Muscle of arm (tissue), 12 donors: ENCODE results near the gene S100A3. TPM values are rescaled to one million over a fixed set of nuclear protein-coding genes. Genes with fewer than 3 reads are reported as not detected.

Experiments
- DNase-seq: peaks from one replicate; pipeline ENCODE4 v3.0.0-alpha.2; 2013
- polyA plus RNA-seq, 12 donors: library from polyadenylated mRNA; unstranded; fragments of 120-200 nt; gene quantifications; one replicate each; pipeline ENCODE4 v1.2.1, GENCODE V29; 2013; ENCODE audit not compliant: insufficient read length in 12 of 12

S100A3 gene
- polyA plus RNA-seq, 12 donors: 0.35 to 3.5 (median 1.00) TPM; not detected in 2

DNA sequence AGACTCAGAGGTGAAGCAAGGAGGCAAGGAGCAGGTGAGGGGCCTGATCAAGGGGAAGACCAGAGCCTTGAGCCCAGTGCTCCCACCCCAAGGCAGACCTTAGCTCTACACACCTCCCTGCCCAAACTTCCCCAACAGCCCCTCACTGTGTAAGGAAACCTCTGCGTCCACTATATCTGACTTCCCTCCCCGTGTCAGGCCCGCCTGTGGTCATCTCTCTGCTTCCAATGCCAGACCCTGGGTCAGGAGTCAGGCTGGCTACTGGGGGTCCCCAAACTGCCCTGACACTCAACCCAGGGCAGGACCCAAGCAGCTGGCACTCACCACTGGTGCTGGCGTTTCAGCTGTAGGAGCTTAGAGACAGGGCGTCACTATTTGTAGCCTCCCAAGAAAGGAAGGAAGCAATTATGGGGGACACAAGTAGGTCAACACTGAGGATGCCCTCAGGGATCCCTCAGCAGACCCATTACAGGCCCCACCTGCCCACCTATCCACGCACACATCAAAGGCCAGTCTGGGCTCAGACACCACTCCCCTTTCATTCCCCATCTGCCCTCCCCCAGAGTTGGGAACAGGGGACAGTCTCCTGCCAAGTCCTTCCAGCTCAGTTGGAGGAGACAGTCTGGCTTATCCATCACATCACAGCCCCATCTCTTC lies 811 bp upstream of the S100A3 start:
- no peak for DNase-seq

DNA sequence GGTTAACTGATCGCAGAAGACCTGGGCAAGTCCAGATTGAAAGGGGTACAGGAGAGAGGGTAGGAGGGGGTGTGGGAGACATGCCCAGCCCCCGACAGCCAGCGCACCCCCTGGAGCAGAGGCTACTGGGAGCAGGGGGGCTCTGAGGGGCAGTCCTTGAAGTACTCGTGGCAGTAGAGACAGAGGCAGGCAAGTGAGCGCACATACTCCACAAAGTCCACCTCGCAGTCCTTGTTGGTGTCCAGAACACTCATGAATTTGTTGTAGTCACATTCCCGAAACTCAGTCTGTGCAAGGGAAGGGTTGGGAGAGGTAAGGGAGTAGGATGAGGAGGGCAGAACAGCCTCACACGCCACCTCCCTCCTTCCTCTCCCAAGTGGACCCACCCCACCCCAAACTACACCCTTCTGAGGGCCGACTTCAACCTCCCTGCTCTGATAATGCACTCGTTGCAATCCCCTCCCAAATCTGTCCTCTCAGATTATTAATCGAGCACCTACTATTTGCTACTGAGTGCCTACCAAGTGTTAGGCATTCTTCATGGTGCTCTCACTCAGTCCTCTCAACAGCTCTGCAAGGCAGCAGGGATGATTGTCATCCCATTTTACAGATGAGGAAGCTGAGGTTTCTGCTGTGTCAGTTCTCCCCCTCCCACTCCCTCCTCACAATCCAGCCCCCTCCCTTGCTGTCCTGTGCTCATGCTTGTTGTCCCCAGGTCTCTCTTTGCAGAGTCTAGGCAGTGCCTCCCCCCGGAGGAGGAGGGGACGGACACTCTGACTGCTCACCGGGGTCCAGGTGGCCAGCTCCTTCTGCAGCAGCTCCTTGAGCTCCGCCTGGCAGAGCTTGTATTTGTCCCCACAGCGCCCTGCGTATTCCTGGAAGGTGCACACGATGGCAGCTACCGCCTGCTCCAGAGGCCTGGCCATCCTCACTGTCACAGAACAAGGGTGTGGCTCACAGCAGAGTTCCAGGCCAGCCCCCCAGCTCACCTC lies 1.2 kb downstream of the S100A3 start:
- no peak for DNase-seq

DNA sequence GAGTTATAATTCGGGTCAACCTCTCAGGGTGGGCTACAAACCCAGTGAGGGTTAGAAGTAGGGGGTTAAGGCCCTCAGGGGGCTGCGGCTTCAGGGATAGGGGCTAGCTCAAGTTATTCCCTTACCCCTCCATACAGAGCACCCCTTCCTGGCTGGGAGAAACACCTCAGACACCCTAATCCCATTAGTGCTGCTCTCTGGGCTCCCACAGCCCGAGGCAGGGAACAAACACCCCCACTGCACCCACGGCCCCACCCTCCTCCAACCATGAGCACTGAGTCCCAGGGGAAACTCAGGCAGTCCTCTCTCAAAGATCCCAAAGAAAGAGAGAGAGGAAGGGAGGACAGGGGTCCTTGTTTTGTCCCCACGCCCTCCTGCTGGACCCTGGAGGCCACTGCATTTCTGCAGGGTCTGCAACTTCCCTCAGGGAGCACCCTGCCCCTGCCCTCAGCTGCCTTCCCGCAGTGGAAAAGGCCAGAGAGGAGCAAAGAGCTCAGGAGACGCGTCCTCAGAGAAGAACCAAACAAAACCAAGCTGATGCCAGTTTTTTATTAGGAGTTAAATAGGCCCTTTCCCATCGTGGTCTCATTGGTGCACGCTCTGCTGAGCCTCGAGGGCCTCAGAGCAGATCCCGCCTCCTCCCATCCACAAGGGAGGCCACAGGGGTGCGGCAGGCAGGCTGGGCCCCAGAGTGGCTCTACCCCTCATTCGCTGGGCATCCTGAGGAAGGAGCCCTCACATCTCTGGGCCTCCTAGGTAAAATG lies 2.1 kb downstream of the S100A3 start:
- no peak for DNase-seq

GRCh38 chr1:153546371-153546770 lies 2.7 kb downstream of the S100A3 start:
- DNase-seq: no peak

- peak; percentile 92 for DNase-seq
Measured at GRCh38 chr1:153545067-153546055, 3.7 kb downstream of the S100A3 start, which contains the start of gene S100A4. Gene S100A4 (minus strand): TSS chr1:153545806. CDS start chr1:153544794, 1,012 bp downstream.

DNA sequence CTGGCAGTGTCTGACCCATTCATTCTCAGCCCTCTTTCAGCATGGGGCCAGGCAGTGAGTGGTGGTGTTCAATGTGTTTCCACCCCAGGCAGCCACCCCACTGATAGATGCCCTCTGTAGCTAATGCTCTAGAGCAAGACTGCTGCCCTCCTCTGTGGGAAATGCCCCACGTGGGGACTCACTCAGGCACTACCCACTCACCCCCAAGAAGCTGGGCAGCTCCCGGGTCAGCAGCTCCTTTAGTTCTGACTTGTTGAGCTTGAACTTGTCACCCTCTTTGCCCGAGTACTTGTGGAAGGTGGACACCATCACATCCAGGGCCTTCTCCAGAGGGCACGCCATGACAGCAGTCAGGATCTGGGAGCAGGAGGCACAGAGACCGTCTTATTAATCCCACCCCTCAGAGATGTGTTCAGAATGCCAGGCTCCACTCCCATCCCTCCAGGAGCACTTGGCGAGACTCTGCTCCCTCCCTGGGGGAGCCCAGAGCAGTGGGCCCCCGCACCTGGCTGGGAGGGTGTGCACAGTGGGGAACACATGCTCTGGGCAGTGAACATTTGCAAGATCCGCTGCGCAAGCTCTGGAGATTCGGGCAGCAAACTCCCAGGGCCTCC lies 4.5 kb downstream of the S100A3 start:
- DNase-seq: no peak

DNA sequence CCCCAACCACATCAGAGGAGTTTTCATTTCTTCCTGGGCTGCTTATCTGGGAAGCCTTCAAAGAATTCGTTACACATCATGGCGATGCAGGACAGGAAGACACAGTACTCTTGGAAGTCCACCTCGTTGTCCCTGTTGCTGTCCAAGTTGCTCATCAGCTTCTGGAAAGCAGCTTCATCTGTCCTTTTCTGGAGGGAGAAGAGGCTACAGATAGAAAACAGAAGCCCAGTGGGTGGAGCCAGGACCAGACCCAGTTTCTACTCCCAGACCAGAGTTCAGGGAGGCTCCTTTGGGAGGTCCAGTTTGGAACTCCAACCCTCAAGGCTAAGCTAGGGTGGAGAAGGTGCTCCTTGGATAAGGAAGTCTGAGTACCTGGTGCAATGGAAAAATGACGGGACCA lies 5.3 kb downstream of the S100A3 start:
- DNase-seq: no peak

- no peak for DNase-seq
Measured at GRCh38 chr1:153542956-153543711, 5.9 kb downstream of the S100A3 start.

DNA sequence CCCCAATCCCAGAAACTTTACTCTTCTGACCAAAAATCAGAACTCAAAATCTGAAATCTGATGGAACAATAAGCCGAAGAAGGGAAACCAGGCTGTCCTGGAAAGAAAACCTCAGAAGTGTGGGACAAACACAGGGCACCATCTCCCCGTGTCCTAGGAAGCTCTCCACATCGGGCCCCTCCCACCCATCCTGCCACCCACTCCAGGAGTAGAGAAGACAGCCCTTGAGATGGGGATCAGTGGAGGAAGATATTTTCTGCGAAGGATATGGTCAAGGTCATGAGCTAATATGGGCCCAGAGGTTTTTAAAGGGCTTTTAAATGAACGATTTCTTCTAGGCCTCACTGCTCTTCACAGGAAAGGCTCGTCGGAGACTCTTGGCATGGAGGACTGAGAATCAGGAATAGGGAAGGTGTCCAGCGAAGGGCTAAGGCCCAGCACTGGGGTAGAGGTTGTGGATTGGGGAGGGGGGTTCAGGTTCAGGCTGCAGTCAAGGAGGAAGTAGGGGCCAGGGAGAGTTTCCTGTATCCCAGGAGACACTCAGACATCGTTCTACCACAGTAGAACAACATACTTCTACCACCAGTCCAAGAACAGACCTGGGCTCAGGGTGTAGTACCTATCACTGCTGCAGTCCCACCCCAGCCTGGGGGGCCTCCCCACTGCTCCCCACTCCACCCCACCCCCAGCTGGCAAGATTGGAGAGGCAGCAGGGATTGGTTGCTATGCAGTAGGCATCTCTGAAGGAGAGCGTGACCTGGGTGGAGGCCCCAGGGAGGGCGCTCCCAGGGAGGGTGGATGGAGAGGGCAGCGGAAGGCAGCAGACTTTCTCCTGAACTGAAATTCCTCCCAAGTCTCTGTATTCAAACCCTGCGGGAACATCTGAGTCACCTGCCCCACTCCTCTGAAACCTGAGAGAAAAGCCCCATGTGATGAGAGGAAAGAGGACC lies 7.1 kb downstream of the S100A3 start:
- DNase-seq: no peak

GRCh38 chr1:153540394-153541361 lies 8.4 kb downstream of the S100A3 start, which contains the start of gene S100A5:
Gene S100A5 (minus strand): TSS chr1:153540934. CDS start chr1:153540191, 743 bp downstream.
- no peak for DNase-seq

DNA sequence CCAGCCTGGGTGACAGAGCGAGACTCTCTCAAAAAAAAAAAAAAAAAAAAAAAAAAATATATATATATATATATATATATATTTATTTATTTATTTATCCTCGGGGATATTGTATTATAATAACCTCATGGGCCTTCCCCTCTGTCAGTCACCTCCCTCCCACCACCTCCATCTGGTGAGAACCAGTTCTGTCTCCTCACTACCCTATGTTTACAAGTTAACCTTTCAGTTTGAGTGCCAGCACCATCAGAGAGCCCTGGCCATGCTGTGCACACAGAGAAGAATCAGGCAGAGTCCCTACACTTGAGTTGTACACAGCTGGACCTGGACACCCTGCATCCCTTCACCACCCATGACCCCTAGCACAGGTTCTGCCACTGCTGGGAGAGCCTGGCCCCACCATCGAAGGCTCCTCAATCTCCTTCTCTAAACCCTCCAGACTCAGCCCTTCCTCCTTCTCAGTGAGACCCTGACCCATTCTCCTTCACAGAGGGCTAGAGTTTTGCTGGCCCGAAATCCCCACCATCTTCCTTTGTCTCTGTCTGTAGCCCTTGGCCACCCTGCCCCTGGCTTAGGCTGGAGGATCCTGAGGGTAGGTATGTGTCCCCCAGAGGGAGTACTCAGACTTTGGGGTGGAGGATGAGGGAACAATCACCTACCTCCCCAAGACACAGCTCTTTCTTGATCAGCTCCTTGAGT lies 9.5 kb downstream of the S100A3 start:
- no peak for DNase-seq

- no peak for DNase-seq
Measured at GRCh38 chr1:153538315-153538821, 10.7 kb downstream of the S100A3 start.

DNA sequence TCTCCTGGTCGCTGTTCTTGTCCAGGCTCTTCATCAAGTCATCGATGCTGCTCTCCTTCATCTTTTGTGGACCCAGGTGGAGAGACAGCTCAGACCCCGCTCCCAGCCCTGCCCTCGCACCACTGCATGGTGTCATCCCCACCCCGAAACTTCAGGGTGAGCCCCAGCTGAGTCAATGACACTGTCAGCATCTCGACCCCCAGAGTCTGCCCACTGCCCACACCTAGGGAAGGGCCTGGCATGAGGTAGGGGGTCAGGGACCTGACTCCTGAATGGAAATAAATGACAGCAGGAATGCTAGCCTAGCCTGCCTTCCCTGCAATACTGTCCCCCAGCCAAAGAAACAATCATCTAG lies 11.7 kb downstream of the S100A3 start:
- no peak for DNase-seq

DNA sequence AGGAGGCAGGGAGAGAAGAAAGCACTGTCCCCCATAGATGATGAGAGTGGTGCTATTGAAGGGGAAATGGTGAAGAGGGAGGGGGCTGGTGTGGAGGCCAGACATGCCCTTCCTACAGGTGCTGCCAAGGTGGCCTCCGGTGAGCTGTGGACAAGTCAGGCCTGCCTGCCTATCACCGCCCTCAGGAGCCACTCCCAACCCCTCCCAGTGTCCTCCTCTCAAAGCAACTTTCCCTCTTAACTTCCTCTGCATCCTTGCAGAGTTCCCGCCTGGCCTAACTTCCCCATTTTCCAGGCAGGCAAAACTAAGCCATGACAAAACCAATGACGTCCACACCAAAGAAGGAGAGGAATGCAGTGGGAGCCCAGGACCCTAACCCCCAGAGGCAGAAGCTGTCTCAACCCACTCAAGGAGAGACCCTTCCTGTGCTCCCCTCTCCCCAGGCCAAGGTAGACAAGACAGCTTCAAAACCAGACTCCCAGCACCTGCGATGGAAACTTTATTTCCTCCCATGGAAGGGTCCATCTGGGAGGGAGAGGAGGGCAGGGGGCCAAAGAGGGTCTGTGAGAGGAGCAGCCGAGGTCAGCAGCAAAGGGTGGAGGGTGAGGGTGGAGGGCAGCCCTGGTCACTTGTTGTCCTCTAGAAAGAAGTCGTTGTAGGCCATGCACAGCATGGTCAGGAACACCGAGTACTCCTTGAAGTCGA lies 12.2 kb downstream of the S100A3 start:
- no peak for DNase-seq

- DNase-seq: peak; percentile 78
Measured at GRCh38 chr1:153536012-153536670, 12.9 kb downstream of the S100A3 start.
